DOHH2 (cell line): ENCODE results near the gene PDE8A.

Experiments
- H3F3A ChIP-seq: fragments of 200-600 bp; sonication (generic), shearing (Covaris generic); 2 replicates; pipeline ENCODE4 v1.6.0; 2016; ENCODE audit warnings: antibody characterized with exemption, mild to moderate bottlenecking; ENCODE audit not compliant: control insufficient read depth, insufficient read depth
- H3K27ac ChIP-seq: fragments of 200-600 bp; sonication (generic); 2 replicates; pipeline ENCODE4 v1.5.1; 2014; ENCODE audit warnings: low read depth, mild to moderate bottlenecking, low read length, moderate library complexity
- H3K27me3 ChIP-seq: fragments of 200-600 bp; sonication (generic); 2 replicates; pipeline ENCODE4 v1.6.1; 2014; ENCODE audit warnings: mild to moderate bottlenecking, low read length, mixed read lengths; ENCODE audit not compliant: control insufficient read depth
- H3K36me3 ChIP-seq: fragments of 200-600 bp; sonication (generic); 2 replicates; pipeline ENCODE4 v1.6.1; 2014; ENCODE audit warnings: mild to moderate bottlenecking, low read length, moderate library complexity, mixed read lengths; ENCODE audit not compliant: control insufficient read depth
- H3K4me1 ChIP-seq: fragments of 200-600 bp; sonication (generic); 2 replicates; pipeline ENCODE4 v1.6.1; 2014; ENCODE audit warnings: mild to moderate bottlenecking, low read length, mixed read lengths; ENCODE audit not compliant: control insufficient read depth
- H3K4me2 ChIP-seq: fragments of 200-600 bp; sonication (generic); 2 replicates; pipeline ENCODE4 v1.6.0; 2014; ENCODE audit warnings: mild to moderate bottlenecking, low read length, moderate library complexity
- H3K4me3 ChIP-seq: fragments of 200-600 bp; sonication (generic); 2 replicates; pipeline ENCODE4 v1.5.1; 2014; ENCODE audit warnings: mild to moderate bottlenecking, low read length, mixed read lengths
- H3K79me2 ChIP-seq: fragments of 200-600 bp; sonication (generic); 2 replicates; pipeline ENCODE4 v1.6.1; 2014; ENCODE audit warnings: mild to moderate bottlenecking, low read length, mixed read lengths; ENCODE audit not compliant: control insufficient read depth
- H3K9me2 ChIP-seq: fragments of 200-600 bp; sonication (generic); replicated peaks from 2 replicates; pipeline ENCODE4 v1.6.1; 2014; ENCODE audit warnings: mild to moderate bottlenecking, low read length, mixed read lengths; ENCODE audit not compliant: control insufficient read depth
- H3K9me3 ChIP-seq: fragments of 200-600 bp; sonication (generic); 2 replicates; pipeline ENCODE4 v1.6.1; 2014; ENCODE audit warnings: antibody characterized with exemption, low read length, mixed read lengths; ENCODE audit not compliant: control insufficient read depth, insufficient read depth
- H4K20me1 ChIP-seq: fragments of 200-600 bp; sonication (generic); 2 replicates; pipeline ENCODE4 v1.6.0; 2014; ENCODE audit warnings: low read depth, mild to moderate bottlenecking, antibody characterized with exemption, low read length, moderate library complexity; ENCODE audit not compliant: control insufficient read depth, insufficient read depth
- CTCF ChIP-seq: fragments of 200-600 bp; sonication (generic); IDR thresholded peaks from one replicate; pipeline ENCODE4 v1.5.1; 2014; ENCODE audit warnings: antibody characterized with exemption, mild to moderate bottlenecking, low read depth, low read length; ENCODE audit not compliant: poor library complexity, severe bottlenecking
- EZH2phosphoT487 ChIP-seq: fragments of 200-600 bp; sonication (generic); IDR thresholded peaks from 2 replicates; pipeline ENCODE4 v1.6.1; 2017; ENCODE audit warnings: borderline replicate concordance, mild to moderate bottlenecking, antibody characterized with exemption, low read length, moderate library complexity, mixed read lengths

PDE8A gene

GRCh38 chr15:85059734-85060133 lies 78.1 kb downstream of the PDE8A start:
- TF ChIP-seq EZH2phosphoT487, result no peak
- TF ChIP-seq CTCF, result no peak
- Histone ChIP-seq H3F3A (no peaks in the 10 kb centered on the region), H3K9me2 (no peaks in the 10 kb centered on the region), H3K4me1 (no peaks in the 10 kb centered on the region), H3K79me2 (peaks cover 8% of the 10 kb centered on the region; the same call in 1 of the 2 replicates), H3K27me3 (no peaks in the 10 kb centered on the region), H4K20me1 (no peaks in the 10 kb centered on the region), H3K36me3 (no peaks in the 10 kb centered on the region), H3K9me3 (peaks cover 9% of the 10 kb centered on the region), H3K4me2 (no peak overlapping the region), H3K27ac (no peak overlapping the region), H3K4me3 (no peak overlapping the region)

- no peaks in the 10 kb centered on the region for H3K9me2 ChIP-seq
- peaks cover 9% of the 10 kb centered on the region for H3K9me3 ChIP-seq
- H3K27me3 ChIP-seq, result no peaks in the 10 kb centered on the region
- H3K79me2 ChIP-seq, result peaks cover 8% of the 10 kb centered on the region; the same call in 1 of the 2 replicates
- no peaks in the 10 kb centered on the region for H3K36me3 ChIP-seq
- no peaks in the 10 kb centered on the region for H4K20me1 ChIP-seq
- no peak for TF ChIP-seq EZH2phosphoT487
- TF ChIP-seq CTCF, result no peak
- no peak overlapping the region for H3K4me2 ChIP-seq
- no peaks in the 10 kb centered on the region for H3F3A ChIP-seq
- no peaks in the 10 kb centered on the region for H3K4me1 ChIP-seq
- no peak overlapping the region for H3K4me3 ChIP-seq
- H3K27ac ChIP-seq, result no peak overlapping the region
Observed at GRCh38 chr15:85062560-85062959, 80.9 kb downstream of the PDE8A start.

GRCh38 chr15:85063088-85063487 lies 81.4 kb downstream of the PDE8A start:
- Histone ChIP-seq H3K27me3 (no peaks in the 10 kb centered on the region), H3K4me1 (no peaks in the 10 kb centered on the region), H3K79me2 (peaks cover 5% of the 10 kb centered on the region; the same call in 1 of the 2 replicates), H3K9me3 (peaks cover 3% of the 10 kb centered on the region), H4K20me1 (no peaks in the 10 kb centered on the region), H3K36me3 (no peaks in the 10 kb centered on the region), H3K9me2 (no peaks in the 10 kb centered on the region), H3K4me2 (no peak overlapping the region), H3K4me3 (no peak overlapping the region), H3K27ac (no peak overlapping the region), H3F3A (no peaks in the 10 kb centered on the region)
- TF ChIP-seq CTCF (no peak), EZH2phosphoT487 (no peak)
